KMS-11 (cell line): ENCODE measurements around the gene MFSD6.
"Not testable (repeated sequence)": the region's sequence is repeated elsewhere in the genome, so short reads cannot be mapped to it uniquely, and the experiment has no call there.

Source experiments
- H2AFZ ChIP-seq: fragments of 200-600 bp; sonication (generic); 2 replicates; pipeline ENCODE4 v1.6.1; 2016; ENCODE audit warnings: antibody characterized with exemption, mixed run types, low read depth
- H3K27ac ChIP-seq: fragments of 200-600 bp; sonication (generic); 2 replicates; pipeline ENCODE4 v1.6.1; 2016; ENCODE audit warnings: mild to moderate bottlenecking, mixed run types
- H3K27me3 ChIP-seq: fragments of 200-600 bp; sonication (generic); 2 replicates; pipeline ENCODE4 v1.6.1; 2017; ENCODE audit warnings: mild to moderate bottlenecking, low read depth, mixed run types, moderate library complexity; ENCODE audit not compliant: insufficient read depth
- H3K36me3 ChIP-seq: fragments of 200-600 bp; sonication (generic); 2 replicates; pipeline ENCODE4 v1.6.1; 2017; ENCODE audit warnings: mild to moderate bottlenecking, mixed run types; ENCODE audit not compliant: insufficient read depth
- H3K4me1 ChIP-seq: fragments of 200-600 bp; sonication (generic); 2 replicates; pipeline ENCODE4 v1.6.1; 2016; ENCODE audit warnings: mild to moderate bottlenecking, low read depth, mixed run types; ENCODE audit not compliant: poor library complexity, severe bottlenecking
- H3K4me2 ChIP-seq: fragments of 200-600 bp; sonication (generic); 2 replicates; pipeline ENCODE4 v1.7.0; 2016; ENCODE audit warnings: mild to moderate bottlenecking, mixed run types
- H3K4me3 ChIP-seq: fragments of 200-600 bp; sonication (generic); IDR thresholded peaks from 2 replicates; pipeline ENCODE4 v1.6.1; 2017; ENCODE audit warnings: low read depth, low read length, mixed read lengths; ENCODE audit not compliant: insufficient read depth
- H3K79me2 ChIP-seq: fragments of 200-600 bp; sonication (generic); 2 replicates; pipeline ENCODE4 v1.6.1; 2016; ENCODE audit warnings: low read depth, mixed run types; ENCODE audit not compliant: insufficient read depth
- H3K9ac ChIP-seq: fragments of 200-600 bp; sonication (generic); 2 replicates; pipeline ENCODE4 v1.6.1; 2016; ENCODE audit warnings: mild to moderate bottlenecking, mixed run types
- H4K20me1 ChIP-seq: fragments of 200-600 bp; sonication (generic); 2 replicates; pipeline ENCODE4 v1.6.1; 2016; ENCODE audit warnings: mild to moderate bottlenecking, mixed run types; ENCODE audit not compliant: insufficient read depth
- TF ChIP-seq, protein P1 (sequence below): fragments of 200-600 bp; sonication (generic); conservative IDR thresholded peaks from 2 replicates; pipeline ENCODE4 v1.6.1; 2017; ENCODE audit warnings: low read depth, mild to moderate bottlenecking, antibody characterized with exemption, low read length, moderate library complexity, mixed read lengths

Gene MFSD6

DNA sequence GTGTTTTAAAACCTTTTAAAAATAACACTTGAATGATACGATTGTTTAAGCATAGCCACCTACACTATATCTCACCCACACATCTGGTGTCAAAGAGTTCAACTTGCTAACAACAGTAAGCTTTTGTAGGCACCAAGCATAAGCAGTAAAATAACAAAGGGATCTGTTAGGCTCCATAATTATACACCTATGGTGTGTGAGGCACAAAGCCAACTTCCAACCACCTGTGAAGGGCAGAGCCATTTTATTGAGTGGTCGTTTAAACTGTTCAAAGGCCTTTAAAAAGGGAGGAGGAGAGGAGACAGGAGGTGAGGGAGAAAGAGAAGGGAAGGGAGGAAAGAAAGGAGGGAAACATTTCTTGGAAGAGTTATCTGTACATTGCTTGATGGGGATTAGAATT lies 98.5 kb downstream of the MFSD6 start:
- Histone ChIP-seq H3K36me3 (no peaks in the 10 kb centered on the region), H3K9ac (no peak overlapping the region)

DNA sequence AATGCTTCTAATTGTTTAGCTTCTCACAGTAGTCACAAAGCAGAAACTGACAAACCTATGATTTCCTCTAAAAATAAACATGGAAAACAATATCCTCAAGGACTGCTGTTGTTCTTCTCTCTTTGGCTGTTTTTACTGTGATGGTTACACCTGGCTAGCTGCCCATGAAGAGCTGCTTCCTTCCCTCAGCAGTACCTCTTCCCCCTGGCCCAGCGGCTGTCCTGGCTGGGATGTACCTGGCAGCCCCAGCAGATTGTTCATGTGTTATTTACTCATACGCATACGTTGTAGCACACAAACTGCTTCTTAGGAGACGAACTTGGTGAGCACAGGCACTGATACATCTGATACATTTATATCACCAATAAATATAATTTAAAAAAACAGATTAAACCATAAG lies 99.0 kb downstream of the MFSD6 start:
- H3K36me3 ChIP-seq: no peaks in the 10 kb centered on the region

More for the DNA sequence above, 98.5 kb downstream of the MFSD6 start:
- TF ChIP-seq, protein P1, sequence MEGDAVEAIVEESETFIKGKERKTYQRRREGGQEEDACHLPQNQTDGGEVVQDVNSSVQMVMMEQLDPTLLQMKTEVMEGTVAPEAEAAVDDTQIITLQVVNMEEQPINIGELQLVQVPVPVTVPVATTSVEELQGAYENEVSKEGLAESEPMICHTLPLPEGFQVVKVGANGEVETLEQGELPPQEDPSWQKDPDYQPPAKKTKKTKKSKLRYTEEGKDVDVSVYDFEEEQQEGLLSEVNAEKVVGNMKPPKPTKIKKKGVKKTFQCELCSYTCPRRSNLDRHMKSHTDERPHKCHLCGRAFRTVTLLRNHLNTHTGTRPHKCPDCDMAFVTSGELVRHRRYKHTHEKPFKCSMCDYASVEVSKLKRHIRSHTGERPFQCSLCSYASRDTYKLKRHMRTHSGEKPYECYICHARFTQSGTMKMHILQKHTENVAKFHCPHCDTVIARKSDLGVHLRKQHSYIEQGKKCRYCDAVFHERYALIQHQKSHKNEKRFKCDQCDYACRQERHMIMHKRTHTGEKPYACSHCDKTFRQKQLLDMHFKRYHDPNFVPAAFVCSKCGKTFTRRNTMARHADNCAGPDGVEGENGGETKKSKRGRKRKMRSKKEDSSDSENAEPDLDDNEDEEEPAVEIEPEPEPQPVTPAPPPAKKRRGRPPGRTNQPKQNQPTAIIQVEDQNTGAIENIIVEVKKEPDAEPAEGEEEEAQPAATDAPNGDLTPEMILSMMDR: no peak
- Histone ChIP-seq H4K20me1 (no peaks in the 10 kb centered on the region), H3K27ac (no peak overlapping the region), H3K79me2 (no peaks in the 10 kb centered on the region), H3K27me3 (no peaks in the 10 kb centered on the region), H3K4me3 (no peak overlapping the region), H3K4me1 (no peaks in the 10 kb centered on the region), H3K4me2 (no peak overlapping the region), H2AFZ (no peak overlapping the region)

DNA sequence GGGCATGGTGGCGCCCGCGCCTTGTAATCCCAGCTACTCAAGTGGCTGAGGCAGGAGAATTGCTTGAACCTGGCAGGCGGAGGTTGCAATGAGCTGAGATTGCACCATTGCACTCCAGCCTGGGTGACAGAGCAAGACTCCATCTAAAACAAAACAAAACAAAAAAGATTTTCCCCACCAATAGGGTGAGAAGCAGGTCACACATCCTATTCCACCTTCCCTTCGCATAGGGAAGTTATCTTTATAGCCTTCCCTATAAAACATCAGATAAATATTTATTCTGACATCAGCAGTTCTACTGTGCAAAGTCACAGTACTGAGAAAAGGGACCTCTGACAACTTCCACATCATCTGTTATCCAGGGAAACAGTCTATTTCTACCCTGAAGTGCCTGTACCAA lies 101.7 kb downstream of the MFSD6 start:
- H3K27ac ChIP-seq, H4K20me1 ChIP-seq, H3K36me3 ChIP-seq, H3K4me2 ChIP-seq, H3K9ac ChIP-seq, H3K4me1 ChIP-seq, H2AFZ ChIP-seq, H3K27me3 ChIP-seq, H3K79me2 ChIP-seq, H3K4me3 ChIP-seq: not testable (repeated sequence)

More for the DNA sequence above, 99.0 kb downstream of the MFSD6 start:
- TF ChIP-seq, protein P1: no peak
- Histone ChIP-seq H3K79me2 (no peaks in the 10 kb centered on the region), H3K4me1 (no peaks in the 10 kb centered on the region), H4K20me1 (no peaks in the 10 kb centered on the region), H3K27me3 (no peaks in the 10 kb centered on the region), H3K9ac (no peak overlapping the region), H3K4me2 (no peak overlapping the region), H3K27ac (no peak overlapping the region), H2AFZ (no peak overlapping the region), H3K4me3 (no peak overlapping the region)

DNA sequence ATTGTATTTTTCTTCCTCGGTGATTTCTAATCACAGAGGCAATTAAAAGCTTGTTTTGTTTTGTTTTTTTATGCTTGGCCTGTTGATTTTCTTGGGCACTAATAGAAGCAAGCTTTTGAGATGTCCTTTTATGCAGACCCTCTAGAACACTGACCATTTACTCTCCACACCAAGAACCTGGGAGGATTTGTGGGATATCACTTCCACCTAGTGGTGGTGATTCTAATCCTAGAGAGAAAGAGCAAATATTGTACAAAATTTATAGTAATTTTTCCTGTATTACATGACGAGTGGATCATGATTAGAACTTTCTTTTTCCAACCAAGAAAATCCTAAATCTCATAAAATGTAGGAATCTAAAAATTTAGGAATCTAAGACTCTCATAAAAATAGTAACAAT lies 102.9 kb downstream of the MFSD6 start:
- TF ChIP-seq, protein P1: peak; percentile 55
- Histone ChIP-seq H3K79me2 (no peaks in the 10 kb centered on the region), H3K4me1 (peaks cover 18% of the 10 kb centered on the region), H3K9ac (no peak overlapping the region), H2AFZ (no peak overlapping the region), H3K4me2 (no peak overlapping the region), H3K27ac (no peak overlapping the region), H4K20me1 (no peaks in the 10 kb centered on the region), H3K36me3 (no peaks in the 10 kb centered on the region), H3K4me3 (no peak overlapping the region), H3K27me3 (no peaks in the 10 kb centered on the region)

DNA sequence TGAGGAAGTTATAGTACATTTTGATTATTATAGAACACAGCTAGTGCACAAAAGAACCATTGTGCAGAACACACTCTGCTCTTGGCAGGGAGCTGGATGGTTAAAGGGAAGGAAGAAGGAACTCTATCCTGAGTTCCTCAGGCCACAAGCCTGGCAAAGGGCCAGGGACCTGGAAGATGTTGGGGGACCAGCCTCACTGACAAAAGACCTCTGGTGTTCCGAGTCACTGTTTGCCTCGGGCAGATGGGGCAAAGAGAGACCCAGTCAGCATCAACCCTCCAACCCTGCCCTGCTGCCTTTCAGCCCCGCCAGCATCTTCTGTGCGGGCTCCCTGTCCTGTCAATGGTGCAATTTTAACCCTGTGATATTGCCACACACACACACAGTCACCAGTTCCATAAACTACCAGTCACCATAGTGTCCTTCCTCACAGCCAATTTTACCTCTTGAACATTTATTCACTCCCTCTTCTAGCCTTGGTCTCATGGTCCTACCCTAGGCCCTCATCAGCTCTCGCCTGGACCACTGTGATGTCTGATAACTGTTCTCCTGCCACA lies 104.5 kb downstream of the MFSD6 start:
- Histone ChIP-seq H3K27me3 (no peaks in the 10 kb centered on the region), H3K27ac (no peak overlapping the region), H3K36me3 (no peaks in the 10 kb centered on the region), H3K4me3 (no peak overlapping the region), H4K20me1 (no peaks in the 10 kb centered on the region), H3K9ac (no peak overlapping the region), H2AFZ (no peak overlapping the region), H3K79me2 (no peaks in the 10 kb centered on the region), H3K4me1 (peaks cover 24% of the 10 kb centered on the region), H3K4me2 (no peak overlapping the region)
- TF ChIP-seq, protein P1: no peak
